Heart left ventricle (tissue), 13 donors: Measurements from ENCODE around the gene ZNF473.

Experiments used
- POLR2A ChIP-seq, 2 donors: fragments of 450-650 bp; IDR thresholded peaks; one replicate each; pipeline ENCODE4 v1.6.1; 2017; ENCODE audit warnings: antibody characterized with exemption in 2 of 2, mild to moderate bottlenecking in 2 of 2, moderate library complexity in 2 of 2
- TF ChIP-seq, protein P1 (sequence below), 12 donors: fragments of 200-600 bp; sonication (generic) in 4 of 12; IDR thresholded peaks; one replicate each; pipeline versions ENCODE4 v1.5.0 to v1.8.0; 2018 to 2022; ENCODE audit warnings: antibody characterized with exemption in 12 of 12, mild to moderate bottlenecking in 5 of 12
- donor health status: ischemic (EF 13 %, LVEDD 7.1; RV severe dilation, severe dysfunction).
- donor health status: DM: no; HTN: yes; CAD: no.
- donor health status: DM: no; HTN: no; CAD: no.
- donor health status: ischemic (EF 25% LVEDD 6.9; RV normal size, moderate dysfunction).
- donor health status: ischemic (EF 25% LVEDD 5.7; RV mildly dilated, moderate dysfunction).
- donor health status: ischemic (EF 35%, LVEDD 5.7; RV mildly dilated, moderate dysfunction).
- donor health status: nonischemic (EF 11% LVEDD 7.7; RV severe dilation, severe dysfunction).
- donor health status: DM: yes; HTN: yes; CAD: no.
- donor health status: PGD.
- donor health status: ischemic (EF 29% LVEDD 5.4; RV normal size, mild dysfunction).
- donor health status: nonischemic (EF 23%, LVEDD 6.1; RV moderate dilation, normal function).

- TF ChIP-seq, protein P1, sequence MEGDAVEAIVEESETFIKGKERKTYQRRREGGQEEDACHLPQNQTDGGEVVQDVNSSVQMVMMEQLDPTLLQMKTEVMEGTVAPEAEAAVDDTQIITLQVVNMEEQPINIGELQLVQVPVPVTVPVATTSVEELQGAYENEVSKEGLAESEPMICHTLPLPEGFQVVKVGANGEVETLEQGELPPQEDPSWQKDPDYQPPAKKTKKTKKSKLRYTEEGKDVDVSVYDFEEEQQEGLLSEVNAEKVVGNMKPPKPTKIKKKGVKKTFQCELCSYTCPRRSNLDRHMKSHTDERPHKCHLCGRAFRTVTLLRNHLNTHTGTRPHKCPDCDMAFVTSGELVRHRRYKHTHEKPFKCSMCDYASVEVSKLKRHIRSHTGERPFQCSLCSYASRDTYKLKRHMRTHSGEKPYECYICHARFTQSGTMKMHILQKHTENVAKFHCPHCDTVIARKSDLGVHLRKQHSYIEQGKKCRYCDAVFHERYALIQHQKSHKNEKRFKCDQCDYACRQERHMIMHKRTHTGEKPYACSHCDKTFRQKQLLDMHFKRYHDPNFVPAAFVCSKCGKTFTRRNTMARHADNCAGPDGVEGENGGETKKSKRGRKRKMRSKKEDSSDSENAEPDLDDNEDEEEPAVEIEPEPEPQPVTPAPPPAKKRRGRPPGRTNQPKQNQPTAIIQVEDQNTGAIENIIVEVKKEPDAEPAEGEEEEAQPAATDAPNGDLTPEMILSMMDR (IDR thresholded peaks at IDR 0.05) = no peak
- TF ChIP-seq POLR2A (IDR thresholded peaks at IDR 0.05) = no peak
Observed at GRCh38 chr19:49986354-49986753, 39.5 kb upstream of the ZNF473 start.
